ENCODE data around the gene CKS1B.

The CKS1B gene

DNA sequence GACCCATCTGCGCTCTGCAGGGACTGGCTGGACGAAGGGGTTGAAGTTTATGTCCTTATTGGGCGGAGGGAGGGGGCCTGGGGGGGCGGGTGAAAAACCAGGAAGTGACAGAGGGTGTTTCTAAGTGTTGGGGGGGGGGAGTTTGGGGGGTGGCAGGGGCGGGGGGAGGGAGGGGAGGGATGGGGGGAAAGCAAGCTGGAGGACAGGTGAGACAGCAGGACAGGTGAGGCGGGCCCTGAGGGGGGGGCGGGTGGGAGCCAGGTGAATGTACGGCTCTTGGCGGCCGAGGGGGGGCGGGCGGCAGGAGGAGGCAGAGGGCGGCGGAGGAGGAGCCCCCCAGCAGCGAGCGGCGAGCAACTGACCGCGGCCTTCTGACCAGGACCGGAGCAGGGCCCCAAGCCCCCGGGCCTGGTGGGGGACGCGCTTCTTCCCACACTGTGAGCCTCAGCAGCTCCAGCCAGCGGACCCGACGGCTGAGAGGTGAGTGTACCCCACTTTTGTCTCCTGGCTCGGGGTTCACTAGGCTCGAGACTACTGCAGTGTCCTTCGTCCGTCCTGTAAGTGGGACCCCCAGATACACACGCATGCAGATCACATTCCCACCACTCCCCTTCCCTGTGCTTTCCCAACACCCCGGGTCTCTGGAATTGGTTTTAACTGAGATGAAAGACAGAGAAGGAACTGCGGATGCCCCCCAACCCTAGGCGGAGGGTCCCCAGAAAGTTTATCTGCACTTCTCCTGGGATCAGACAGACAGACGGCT, 28.2 kb downstream of the CKS1B start, which contains the start of gene ZBTB7B:
TSS of gene ZBTB7B (plus strand) at position 339 of the 763 bp plus-strand sequence. CDS start 11,859 bp downstream, outside the sequence.
- no peak for DNase-seq (ENCODE audit: low read depth in 3 of 3)

DNA sequence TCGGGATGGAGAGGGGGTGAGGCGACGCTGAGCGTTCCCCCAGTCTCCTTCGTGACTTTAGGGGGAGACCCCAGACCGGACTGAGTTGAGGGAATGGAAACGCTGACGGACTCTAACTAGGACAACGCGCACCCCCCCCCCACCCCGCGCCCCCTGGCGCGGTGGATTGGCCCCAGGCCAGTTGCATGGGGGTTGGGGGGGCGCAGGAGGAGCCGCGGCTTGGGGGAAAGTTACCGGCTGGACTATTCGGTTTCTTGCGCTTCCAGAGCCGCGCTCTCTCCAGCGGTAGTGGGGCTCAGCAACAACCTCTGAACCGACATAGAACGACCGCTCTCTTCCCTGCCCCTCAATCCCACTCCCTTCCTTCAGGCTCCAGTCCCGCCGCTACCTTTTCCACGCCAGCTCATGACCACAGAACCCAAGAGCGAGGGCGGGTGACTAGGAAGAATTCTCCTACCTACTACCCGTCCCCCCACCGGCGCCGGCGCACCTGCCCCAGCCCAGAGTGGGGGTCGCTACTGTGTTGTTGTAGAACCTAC, 28.8 kb downstream of the CKS1B start:
- no peak for DNase-seq (ENCODE audit: low read depth in 3 of 3)

DNA sequence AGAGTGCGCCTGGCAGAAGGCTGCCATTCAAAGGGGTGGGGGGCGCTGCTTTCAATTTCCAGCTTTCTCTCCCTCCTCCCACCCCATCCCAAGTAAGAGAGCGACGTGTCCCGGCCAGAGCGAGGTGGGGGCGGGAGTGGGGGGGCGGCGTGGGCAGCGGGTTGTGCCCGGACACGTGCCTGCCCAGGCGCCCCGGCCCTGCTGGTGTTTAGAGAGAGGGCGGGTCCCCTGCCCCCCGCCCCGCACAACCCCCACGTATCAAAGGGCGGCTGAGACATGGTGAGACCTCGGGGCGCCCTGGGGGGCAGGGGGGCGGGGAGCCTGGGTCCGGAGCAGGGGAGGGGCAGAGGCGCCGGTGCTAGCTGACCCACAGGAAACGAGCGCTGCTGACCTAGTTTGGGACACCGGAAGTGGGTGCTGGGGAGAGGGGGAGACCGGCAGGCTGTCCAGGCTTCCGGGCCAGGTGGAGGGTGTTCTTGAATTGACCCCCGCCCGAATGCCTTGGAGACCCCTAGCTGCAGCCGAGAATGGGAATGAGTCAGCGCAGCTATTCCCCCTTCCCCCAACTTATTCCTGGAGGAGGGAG, 29.4 kb downstream of the CKS1B start:
- DNase-seq (ENCODE audit: low read depth in 3 of 3), result no peak

DNA sequence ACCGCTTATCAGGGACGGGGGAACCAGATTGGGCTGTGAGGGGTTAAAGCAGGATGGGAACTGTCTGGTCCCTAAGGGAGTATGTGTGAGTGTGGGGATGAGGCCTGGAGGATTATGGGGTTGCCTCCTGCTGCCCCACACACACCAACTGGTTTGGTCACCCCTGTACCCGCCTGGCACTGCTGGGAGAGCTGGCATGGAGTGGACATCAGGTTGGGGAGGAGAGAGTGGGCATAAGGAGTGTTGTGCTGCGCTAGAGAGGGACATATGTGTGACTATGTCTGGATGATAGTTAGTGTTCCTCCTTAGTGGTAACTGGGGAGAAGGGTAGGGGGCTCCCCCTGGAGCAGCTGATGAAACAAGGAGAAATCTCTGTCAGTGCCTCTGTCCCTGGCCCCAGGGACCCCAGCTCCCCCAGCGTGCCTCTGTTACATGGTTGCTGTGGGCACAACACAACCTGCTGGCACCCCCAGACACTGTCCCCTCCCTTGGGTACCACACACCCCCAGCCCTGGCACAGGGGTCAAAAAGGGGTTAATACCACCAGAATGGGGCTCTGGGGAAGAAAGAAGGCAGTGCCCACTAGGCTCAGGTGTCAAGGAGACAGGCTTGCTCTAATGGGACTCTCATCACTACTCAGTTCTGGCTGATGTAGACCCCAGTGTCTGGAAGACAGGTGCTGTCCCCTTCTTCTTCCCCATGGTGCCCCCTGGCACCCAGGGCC, 30.0 kb downstream of the CKS1B start:
- DNase-seq (ENCODE audit: low read depth in 3 of 3), result no peak

DNA sequence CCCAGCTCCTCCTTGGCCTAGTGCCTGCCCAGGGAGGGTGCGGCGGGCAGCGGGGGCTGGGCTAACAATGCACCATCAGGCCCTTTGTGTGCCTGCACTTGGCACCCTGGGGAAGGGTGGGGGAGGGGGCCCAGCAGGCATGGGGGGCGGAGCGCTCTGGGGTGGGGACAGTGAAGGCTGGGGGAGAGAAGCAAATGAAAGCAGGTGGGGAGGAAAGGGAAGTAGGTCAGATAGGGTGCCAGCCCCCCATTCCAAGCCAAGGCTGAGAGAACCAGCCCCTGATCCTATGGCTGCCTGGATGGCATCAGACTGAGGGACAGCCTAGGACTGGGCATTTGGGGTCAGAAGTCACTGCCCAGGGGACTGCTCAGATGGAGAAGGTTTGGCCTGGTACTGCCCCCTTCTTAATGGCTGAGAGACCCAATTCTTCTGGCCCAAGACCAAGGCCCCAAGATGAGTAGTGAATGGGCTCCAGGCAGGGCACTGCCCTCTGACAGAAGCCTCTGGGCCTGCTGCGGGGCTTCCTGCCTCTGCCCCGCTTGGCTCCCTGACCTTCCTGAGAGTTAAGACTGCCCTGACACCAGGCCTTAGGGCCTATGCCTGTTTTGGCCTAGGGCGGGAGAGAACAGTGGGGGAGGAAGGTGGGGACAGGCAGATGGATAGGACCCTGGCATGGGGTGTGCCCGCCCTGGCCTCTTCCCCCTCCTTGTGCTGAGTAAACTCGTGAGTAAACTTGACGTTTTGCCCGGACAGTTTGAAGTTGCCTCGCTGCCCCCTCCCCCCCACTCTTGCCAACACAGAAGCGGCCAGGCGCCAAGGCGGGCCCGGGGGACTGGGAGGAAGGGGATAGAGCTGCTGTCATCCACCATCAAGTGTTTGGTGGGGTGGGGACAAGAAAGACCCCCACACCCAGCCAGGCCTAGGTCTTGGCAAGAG, 30.9 kb downstream of the CKS1B start:
- DNase-seq (ENCODE audit: low read depth in 3 of 3), result no peak

DNA sequence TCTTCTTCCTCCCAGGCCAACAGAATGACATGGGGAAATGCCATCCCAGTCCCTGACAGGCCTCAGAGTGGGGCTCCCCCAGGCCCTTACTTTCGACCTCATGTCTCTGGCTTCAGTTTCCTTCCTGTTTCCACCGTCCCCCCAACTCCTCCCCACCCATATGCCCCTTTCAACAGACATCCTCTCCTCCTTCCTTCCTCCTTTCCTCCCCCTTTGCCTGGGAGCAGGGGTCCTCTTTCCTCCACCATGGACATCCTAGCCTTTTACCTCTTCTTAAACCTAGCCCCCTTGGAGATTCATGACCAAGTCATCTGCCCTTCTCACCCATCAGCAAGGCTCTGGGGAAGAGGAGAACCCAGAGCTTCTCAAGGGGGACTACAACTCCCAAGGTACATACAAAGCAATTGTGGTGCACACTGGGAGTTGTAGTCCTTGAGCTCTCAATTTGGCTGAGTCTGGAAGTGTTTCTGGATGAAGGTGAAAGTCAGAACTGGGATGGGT, 32.2 kb downstream of the CKS1B start:
- no peak for DNase-seq (ENCODE audit: low read depth in 3 of 3)

DNA sequence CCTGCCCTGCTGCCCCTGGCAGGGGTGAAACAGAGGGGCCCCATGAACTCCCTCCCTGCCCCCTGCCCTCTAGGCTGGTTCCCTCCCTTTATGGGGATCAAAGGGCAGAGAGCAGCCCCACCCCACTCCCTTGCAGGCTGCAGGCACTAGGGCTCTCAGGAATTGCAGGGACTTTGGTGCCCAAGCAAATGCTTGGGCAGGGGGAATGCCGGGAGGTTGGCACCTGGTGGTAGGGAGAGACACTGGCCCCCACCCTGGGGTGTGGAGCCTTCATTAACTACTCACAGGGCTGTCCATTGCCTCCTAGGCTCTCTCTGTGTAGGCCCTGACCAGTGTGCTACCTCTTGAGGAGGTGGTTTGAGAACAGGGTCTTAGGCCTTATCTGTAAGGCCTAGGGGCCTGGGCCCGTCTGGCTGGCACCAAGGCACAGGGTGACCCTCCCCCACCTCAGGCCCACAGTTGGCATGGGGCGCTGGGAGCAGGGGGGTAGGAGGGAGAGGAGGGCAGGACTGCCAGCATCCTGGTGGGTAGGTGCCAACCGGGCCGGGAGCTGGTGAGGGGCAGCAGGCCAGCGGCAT, 32.9 kb downstream of the CKS1B start:
- DNase-seq (ENCODE audit: low read depth in 3 of 3), result no peak

DNA sequence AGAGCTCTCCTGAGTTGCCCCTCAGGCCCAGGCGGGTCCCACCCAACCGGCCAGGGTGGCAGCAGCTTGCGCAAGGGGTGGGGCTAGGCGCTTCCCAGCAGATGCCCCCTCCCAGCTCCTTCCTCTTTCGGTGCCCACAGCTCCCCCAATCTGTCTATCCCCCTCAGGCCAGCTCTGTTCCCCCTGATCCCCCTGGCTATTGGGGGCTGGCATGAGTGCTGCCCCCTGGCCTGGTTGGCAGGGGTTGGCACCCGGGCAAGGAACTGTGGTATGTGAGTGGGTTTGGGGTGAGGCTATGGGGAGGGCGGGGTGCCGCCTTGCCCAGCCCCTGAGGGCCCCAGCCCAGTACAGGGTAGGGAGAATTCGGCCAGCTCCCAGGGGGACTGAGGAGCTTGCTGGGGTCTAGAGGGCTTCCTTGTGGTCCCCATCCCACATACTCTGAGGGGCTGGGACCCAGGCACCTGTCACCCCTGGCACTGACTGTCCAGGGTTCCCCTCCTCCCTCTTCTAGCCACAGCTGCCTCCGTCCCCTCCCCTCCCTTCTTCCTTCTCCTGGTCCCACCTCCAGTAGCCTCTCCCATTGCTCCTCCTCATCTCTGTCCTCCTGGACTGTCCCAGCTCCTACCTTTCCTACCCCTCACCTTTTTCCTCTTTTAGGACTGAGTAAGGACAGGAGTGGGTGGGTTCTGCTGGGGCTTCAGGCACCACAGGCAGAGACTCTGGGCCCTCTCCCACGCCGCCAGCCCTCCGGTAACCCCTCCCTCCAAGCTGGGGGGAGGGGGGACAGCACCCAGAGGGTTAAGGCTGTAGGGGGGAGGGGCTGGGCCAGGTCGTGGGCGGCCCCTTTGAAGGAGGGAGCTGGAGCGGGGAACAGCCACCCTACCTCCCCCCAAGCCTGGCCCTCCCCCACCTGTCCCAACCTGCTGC, 33.8 kb downstream of the CKS1B start:
- peak; percentile 61 to 92 (median 64) for DNase-seq (ENCODE audit: low read depth in 3 of 3)

DNA sequence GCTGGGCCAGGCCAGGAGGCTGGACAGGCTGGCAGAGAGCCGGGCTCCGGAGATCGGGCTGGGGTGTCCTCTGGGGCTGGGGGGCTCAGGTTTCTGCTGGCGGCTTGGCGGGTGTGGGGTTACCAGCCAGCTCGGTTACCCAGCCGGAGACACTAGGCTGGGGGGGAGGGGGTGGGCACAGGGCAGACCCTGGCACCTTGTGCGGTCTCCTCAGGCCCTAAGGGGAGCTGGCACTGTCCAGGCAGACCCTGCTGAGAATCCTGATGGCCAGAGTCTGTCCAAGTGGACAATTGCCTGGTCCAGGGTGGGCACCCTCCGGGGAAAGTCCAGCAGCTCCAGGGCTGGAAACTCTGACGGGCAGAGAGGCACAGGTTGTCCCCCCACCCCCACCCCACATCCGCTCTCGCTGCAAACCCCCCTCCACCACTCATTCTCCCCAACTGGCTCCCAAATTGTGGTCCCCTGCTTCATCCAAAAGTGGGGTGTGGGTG, 34.8 kb downstream of the CKS1B start:
- no peak for DNase-seq (ENCODE audit: low read depth in 3 of 3)

DNA sequence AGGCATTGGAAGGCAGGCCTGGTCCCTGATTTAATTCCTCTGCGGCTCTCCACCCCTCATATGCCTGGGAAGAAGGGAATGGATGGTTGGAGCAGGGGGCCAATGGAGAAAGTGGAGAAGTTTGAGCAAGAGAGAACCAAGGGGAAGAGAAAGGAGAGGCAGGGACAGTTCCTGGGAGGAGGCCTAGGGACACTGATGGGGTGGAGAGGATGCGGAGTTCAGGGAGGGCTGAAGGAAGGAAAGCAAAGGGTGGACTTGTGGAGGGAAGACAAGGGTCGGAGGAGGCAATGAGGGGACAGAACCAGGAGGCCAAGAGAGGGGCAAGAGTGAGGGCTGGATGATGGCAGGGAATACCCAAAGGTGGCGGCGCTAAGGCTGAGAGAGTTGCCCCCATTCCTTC, 35.3 kb downstream of the CKS1B start:
- DNase-seq (ENCODE audit: low read depth in 3 of 3), result no peak

DNA sequence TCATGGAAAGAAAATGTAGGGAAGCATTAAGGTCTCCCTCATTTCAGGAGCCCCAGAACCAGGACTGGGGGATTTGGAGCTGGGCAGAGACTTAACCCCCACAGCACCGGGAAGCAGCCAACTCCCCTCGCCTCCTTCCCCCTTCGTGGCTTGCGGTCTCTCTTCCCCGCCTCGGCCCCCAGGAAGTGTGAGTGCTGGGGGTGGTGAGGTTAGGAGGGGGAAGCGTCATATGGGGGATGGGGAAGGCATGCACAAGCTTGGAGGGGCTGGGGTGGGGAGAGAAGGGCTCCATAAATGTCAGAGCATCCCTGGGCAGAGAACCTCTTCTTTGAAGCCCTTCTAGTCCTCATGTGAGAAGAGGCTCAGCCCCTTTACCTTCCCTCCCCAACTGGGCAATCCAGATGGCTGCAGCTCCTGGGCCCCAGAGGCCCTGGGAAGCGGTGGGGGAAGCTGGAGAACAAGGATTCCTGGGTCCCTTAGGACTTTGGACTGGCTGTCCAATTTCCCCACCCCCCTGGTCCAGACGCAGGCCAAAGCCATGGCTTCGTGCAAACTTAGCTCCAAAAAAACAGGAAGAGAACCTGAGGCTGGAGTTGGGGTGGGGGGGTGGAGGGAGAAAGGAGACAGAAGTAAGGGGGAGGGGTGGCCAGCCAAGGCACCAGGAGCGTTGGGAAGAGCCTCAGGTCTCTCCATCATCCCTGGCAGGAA, 35.9 kb downstream of the CKS1B start:
- no peak for DNase-seq (ENCODE audit: low read depth in 3 of 3)

DNA sequence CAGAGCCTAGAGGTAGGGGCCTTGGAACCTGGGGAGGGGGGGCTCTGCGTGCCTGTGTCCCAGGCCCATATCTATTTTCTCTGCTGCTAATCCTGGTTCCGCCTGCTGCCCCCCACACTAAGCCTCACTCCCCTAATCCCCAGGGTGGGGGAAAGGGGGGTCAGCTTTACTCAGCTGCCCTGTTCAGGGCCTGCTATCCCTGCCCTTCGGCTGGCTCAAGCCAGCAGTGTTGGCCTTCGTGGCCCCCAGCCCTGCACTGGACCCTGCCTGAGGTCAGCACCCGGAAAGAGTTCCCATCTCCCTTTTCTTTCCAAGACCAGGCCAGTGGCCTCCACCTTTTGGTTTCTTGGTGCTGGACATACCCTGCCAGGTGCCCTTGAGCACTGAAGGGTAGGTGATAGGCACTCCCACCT, 36.5 kb downstream of the CKS1B start:
- DNase-seq (ENCODE audit: low read depth in 3 of 3), result no peak

DNA sequence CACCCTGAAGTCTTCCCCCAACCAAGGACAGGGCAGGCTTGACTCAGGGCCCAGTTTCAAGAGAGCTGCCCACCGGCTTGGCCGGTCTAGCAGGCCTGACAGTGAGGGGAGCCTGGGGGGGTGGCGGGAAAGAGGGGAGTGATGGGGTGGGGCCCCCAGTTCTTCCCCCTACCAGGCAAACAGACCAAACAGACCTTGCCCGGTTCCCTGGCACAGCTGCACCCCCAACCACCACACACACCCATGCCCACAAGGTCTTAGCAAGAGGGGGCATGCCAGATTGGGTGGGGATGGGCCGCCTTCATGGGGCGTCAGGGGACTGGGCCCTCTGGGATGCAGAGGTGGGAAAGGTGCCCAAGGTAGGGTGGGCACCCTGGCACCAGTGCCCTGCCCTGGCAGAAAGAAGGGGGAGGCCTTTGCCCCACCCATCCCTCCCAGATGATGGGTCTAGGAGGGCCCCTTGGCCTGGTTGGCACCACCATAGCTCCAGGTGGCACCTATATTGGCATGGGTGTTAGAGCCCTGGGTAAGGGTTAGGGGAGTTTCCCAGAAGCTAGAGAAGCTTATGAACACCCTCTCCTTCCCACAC, 37.0 kb downstream of the CKS1B start:
- DNase-seq (ENCODE audit: low read depth in 3 of 3), result no peak

DNA sequence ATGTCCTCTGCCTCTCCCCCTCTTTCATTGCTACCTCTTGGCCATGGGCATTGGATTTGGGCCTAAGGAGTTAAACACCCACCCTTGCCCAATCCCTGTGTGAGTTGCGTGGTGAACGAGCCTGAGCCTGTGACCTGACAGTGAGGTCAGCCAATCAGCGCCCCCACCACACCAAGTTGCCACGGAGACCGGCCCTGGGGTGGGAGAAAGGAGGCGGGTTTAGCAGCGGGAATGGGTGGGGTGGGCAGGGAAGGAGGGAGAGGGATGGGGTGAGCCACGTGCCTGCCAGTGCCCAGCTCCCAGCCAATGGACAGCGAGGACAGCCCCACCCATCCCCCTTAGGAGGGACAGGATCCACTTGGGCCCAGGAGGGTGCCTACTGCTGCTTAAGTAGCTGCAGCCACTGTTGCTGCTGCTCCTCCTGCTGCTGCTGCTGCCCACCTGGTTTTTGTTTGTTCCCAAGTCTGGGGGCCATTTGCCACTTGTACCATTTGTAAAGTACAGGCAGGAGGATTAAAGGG, 37.6 kb downstream of the CKS1B start:
- no peak for DNase-seq (ENCODE audit: low read depth in 3 of 3)

DNA sequence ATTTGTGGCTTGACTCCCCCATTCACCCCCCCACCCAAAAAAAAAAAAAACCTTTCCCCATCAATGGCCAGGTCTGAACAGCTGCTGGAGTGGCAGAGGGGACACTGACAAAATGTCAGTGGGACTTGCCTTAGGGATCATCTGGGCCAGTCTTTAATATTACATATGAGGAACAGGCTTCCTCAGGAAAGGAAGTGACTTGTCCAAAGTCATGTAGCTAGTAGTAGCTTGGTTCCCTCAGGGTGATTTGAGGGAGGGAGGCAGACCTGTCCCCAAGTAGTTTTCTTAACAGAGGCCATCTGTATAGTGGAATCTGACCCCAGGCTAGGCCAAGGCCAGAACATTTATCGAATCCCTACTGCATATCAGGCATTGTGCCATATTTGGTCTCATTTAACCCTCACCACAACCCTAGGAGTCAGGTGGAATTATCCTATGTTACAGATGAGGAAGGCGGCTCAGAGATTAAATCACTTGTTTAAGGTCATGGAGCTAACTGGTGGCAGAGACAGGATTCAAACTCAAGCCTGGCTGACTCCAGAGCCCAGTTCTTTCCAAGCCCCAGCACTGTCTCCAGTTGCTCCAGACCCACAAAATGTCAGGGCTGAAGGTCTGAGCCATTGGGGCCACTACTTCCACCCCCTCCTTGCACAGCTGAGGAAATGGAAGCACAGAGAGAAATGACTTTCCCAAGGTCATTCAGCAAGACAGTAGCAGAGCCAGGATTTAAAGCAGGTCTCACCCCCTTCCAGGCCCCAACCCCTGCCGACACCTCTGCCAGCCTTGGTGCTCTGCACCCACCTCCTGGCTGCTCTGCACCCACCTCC, 38.5 kb downstream of the CKS1B start:
- DNase-seq (ENCODE audit: low read depth in 3 of 3), result no peak

DNA sequence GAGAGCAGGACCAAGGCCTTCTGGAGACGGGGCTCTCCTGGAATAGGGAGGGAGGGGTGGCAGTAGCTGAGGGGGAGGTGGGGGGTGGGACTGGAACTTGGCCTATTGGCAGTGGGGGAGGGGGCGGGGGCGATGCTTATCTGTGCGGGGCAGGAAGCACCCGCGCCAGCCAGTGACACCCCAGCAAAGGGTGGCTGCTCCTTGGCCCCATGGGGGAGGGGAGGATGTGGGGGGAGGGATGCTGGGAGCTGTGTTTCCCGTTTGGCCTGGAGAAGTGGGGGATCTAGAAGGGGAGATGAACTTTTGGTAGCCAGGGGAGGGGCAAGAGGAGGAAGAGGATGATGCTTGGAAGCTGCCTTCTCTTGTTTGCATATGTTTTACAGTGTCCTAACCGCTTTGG, 39.2 kb downstream of the CKS1B start:
- no peak for DNase-seq (ENCODE audit: low read depth in 3 of 3)

DNA sequence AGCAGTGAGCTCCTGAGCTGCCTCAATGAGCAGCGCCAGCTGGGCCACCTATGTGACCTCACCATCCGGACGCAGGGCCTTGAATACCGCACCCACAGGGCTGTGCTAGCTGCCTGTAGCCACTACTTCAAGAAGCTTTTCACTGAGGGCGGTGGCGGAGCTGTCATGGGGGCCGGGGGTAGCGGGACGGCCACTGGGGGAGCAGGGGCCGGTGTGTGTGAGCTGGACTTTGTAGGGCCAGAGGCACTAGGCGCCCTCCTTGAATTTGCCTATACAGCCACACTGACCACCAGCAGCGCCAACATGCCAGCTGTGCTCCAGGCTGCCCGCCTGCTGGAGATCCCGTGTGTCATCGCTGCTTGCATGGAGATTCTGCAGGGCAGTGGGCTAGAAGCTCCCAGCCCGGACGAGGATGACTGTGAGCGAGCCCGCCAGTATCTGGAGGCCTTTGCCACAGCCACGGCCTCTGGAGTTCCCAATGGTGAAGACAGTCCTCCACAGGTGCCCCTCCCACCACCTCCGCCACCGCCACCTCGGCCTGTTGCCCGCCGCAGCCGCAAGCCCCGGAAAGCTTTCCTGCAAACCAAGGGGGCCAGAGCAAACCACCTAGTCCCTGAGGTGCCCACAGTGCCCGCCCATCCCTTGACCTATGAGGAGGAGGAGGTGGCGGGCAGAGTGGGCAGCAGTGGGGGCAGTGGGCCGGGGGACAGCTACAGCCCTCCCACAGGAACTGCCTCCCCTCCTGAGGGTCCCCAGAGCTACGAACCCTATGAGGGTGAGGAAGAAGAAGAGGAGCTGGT, 40.4 kb downstream of the CKS1B start:
- no peak for DNase-seq (ENCODE audit: low read depth in 3 of 3)
